GM12878 (cell line): Measurements from ENCODE around the gene KIRREL3. TPM values are rescaled to one million over a fixed set of nuclear protein-coding genes. Genes with fewer than 3 reads are reported as not detected.

Experiments
- BACH1 ChIP-seq: fragments of 450-650 bp; IDR thresholded peaks from 2 replicates; pipeline ENCODE4 v1.6.1; 2017; ENCODE audit warnings: mild to moderate bottlenecking, borderline replicate concordance
- IRF5 ChIP-seq: fragments of 450-650 bp; IDR thresholded peaks from 2 replicates; pipeline ENCODE4 v1.6.1; 2017; ENCODE audit warnings: borderline replicate concordance
- MTA3 ChIP-seq: IDR thresholded peaks from 2 replicates; pipeline ENCODE4 v1.6.1; 2012; ENCODE audit warnings: low read length, inconsistent platforms, borderline replicate concordance
- PRDM15 ChIP-seq: fragments of 450-650 bp; formaldehyde crosslinking; IDR thresholded peaks from 2 replicates; pipeline ENCODE4 v1.4.0; 2020; ENCODE audit warnings: mild to moderate bottlenecking, moderate library complexity
- SREBF1 ChIP-seq: IDR thresholded peaks from 2 replicates; pipeline ENCODE4 v1.6.1; 2012; ENCODE audit warnings: mild to moderate bottlenecking, low read length
- STAT3 ChIP-seq: IDR thresholded peaks from 2 replicates; pipeline ENCODE4 v1.6.1; 2011; ENCODE audit warnings: low read depth, low read length, improper control_type of control experiment
- TCF3 ChIP-seq: IDR thresholded peaks from 2 replicates; pipeline ENCODE4 v1.6.1; 2012; ENCODE audit warnings: low read depth, mild to moderate bottlenecking, low read length, borderline replicate concordance; ENCODE audit not compliant: insufficient read depth
- ZNF622 ChIP-seq: fragments of 450-650 bp; IDR thresholded peaks from 2 replicates; pipeline ENCODE4 v1.6.1; 2017; ENCODE audit warnings: mild to moderate bottlenecking, inconsistent platforms
- polyA plus RNA-seq, 11 experiments: library from polyadenylated mRNA; depleted of rRNA in 4 of 11; unstranded in 6 of 11; stranded (reverse) in 5 of 11; fragments of >200 nt; fragmentation: Nextera tagmentation in 4 of 11; fragmentation: Illumina TruSeq in 1 of 11; extraction: Ambion mirVana in 4 of 11; extraction: Trizol in 1 of 11; gene quantifications; 1 replicate in 1 of 11; 2 replicates in 10 of 11; pipeline versions ENCODE4 v1.2.1 to v1.2.3, GENCODE V29; 2011 to 2016; ENCODE audit warnings: inconsistent platforms in 2 of 11, missing spikeins in 2 of 11, low read depth in 1 of 11
- total RNA-seq, 4 experiments: library from RNA; depleted of rRNA in 3 of 4; stranded (reverse); fragments of >200 nt in 3 of 4; fragmentation: Illumina TruSeq in 1 of 4; extraction: Trizol in 1 of 4; gene quantifications; 2 replicates each; pipeline versions ENCODE4 v1.2.1 to v1.2.3, GENCODE V29; 2013 to 2021
- TF ChIP-seq, protein P1 (sequence below): fragments of 450-650 bp; conservative IDR thresholded peaks from 2 replicates; pipeline ENCODE4 v1.6.1; 2017; ENCODE audit warnings: mild to moderate bottlenecking, moderate library complexity

The KIRREL3 gene
- total and polyA plus RNA-seq, 10 of the 15 experiments (the other 5 are each of a cell fraction or from before 2014, with no cell fraction given): under 0.01 TPM; not detected in 9

- TF ChIP-seq IRF5 (no peak), ZNF622 (no peak), PRDM15 (CRISPR knock-in tag) (no peak), STAT3 (no peak), BACH1 (no peak), MTA3 (no peak), SREBF1 (no peak), TCF3 (no peak)
- TF ChIP-seq, protein P1, sequence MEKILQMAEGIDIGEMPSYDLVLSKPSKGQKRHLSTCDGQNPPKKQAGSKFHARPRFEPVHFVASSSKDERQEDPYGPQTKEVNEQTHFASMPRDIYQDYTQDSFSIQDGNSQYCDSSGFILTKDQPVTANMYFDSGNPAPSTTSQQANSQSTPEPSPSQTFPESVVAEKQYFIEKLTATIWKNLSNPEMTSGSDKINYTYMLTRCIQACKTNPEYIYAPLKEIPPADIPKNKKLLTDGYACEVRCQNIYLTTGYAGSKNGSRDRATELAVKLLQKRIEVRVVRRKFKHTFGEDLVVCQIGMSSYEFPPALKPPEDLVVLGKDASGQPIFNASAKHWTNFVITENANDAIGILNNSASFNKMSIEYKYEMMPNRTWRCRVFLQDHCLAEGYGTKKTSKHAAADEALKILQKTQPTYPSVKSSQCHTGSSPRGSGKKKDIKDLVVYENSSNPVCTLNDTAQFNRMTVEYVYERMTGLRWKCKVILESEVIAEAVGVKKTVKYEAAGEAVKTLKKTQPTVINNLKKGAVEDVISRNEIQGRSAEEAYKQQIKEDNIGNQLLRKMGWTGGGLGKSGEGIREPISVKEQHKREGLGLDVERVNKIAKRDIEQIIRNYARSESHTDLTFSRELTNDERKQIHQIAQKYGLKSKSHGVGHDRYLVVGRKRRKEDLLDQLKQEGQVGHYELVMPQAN: no peak
Observed at GRCh38 chr11:126452241-126453101, 548.1 kb downstream of the KIRREL3 start (continued).
